Mucosa of descending colon (tissue), 3 donors: ENCODE measurements around the gene ADRA2C. TPM values are rescaled to one million over a fixed set of nuclear protein-coding genes. Genes with fewer than 3 reads are reported as not detected.

Source experiments
- ATAC-seq: fragments of 200-7000 bp; cut with Tn5 transposase; one replicate; pipeline ENCODE4 v1.9.1; 2020; ENCODE audit warnings: mild to moderate bottlenecking, moderate library complexity
- DNase-seq, 3 donors: peaks; one replicate each; pipeline ENCODE4 v3.0.0-alpha.2; 2020
- H3K36me3 ChIP-seq: fragments of 200-600 bp; one replicate; pipeline ENCODE4 v1.8.0; 2021; ENCODE audit warnings: low read depth, mild to moderate bottlenecking
- H3K4me1 ChIP-seq: fragments of 200-600 bp; one replicate; pipeline ENCODE4 v1.8.0; 2021; ENCODE audit warnings: low read depth, mild to moderate bottlenecking
- H3K4me3 ChIP-seq: fragments of 200-600 bp; one replicate; pipeline ENCODE4 v1.8.0; 2021; ENCODE audit warnings: mild to moderate bottlenecking
- H3K9me3 ChIP-seq: fragments of 200-600 bp; one replicate; pipeline ENCODE4 v1.8.0; 2021; ENCODE audit warnings: mild to moderate bottlenecking
- CTCF ChIP-seq: fragments of 200-600 bp; IDR thresholded peaks from one replicate; pipeline ENCODE4 v1.8.0; 2022; ENCODE audit warnings: antibody characterized with exemption, mild to moderate bottlenecking
- intact Hi-C, 2 donors: fragments of 100-400 bp; cut with DNase I in 1 of 2; cut with micrococcal nuclease in 1 of 2; formaldehyde crosslinking; loops; one replicate each; pipeline versions ENCODE4 v1.11.0 to v1.11.1; 2022; cut with DNase I, micrococcal nuclease
- total RNA-seq, 3 donors: library from RNA; stranded (reverse); fragmentation: NEBNext Ultra II Directional in 2 of 3; extraction: Animal tissue kit (Norgen Biotek cat#: 25700) in 2 of 3; gene quantifications; one replicate each; pipeline versions ENCODE4 v1.2.1 to v1.2.4, GENCODE V29; 2021 to 2023
- donor health status: DM: no; HTN: no; CAD: no; lungs with moderate emphysema.
- donor health status: DM: no; HTN: no; CAD: no.
- donor health status: DM: no; HTN: yes; CAD: no.

Gene ADRA2C
- total RNA-seq, 3 donors from 2014 or later: 0.69 to 2.3 (median 1.4) TPM

DNA sequence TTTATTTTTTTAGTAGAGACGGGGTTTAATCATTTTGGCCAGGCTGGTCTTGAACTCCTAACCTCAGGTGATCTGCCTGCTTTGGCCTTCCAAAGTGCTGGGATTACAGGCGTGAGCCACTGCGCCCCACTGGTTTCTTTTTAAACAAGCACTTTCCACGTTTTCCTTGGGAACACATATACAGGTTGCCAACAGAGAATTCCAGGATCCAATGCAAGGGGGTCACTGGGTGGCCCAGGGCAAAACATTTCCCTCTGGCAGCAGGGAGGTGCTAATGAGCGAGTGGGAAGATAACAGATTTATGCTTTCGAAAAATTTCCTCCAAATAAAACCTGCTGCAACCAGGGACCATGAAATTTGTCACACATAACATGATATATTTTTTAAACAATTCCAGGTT lies 41.1 kb downstream of the ADRA2C start:
- ATAC-seq (no peak), DNase-seq (no peak)
- no peak for TF ChIP-seq CTCF
- no peaks in the 10 kb centered on the region for H3K9me3 ChIP-seq
- H3K4me3 ChIP-seq: no peak overlapping the region
- H3K36me3 ChIP-seq: no peaks in the 10 kb centered on the region
- no peaks in the 10 kb centered on the region for H3K4me1 ChIP-seq
- intact Hi-C loops: no loop called here

DNA sequence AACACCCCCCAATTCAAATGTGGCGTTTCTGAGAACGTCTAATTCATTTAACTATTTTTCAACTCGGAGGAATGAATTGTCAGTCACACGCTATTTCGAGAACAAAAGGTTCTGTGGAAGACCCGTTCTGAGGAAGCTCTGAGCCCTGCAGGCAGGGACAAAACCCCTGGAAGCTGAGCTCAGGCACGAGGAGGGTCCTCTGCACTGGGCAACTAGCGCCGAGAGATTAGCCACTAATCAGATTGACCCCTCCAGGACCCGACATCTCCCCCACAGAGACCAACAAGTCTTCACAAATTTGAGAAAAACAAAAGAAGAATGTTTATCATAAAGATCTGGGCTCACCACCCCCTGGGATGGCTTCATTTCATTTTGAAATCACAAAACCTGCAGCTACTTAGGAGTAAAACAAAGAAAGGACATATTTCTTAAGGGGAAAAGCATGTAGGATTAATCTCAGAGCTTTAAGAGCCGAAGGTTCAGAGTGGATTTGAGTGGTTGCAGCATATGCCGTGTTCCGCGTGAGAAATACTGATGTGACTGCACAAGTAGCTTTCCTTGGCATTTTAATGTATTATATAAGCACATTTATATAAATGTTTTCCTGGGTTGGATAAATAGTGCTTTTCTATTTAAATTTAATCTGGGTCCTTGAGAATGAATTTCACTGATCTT lies 41.8 kb downstream of the ADRA2C start:
- no peaks in the 10 kb centered on the region for H3K4me1 ChIP-seq
- no peak for TF ChIP-seq CTCF
- H3K4me3 ChIP-seq: no peak overlapping the region
- intact Hi-C loops: no loop called here
- no peaks in the 10 kb centered on the region for H3K36me3 ChIP-seq
- peak in 1 of 3 donors; percentile 3 for DNase-seq
- ATAC-seq: no peak
- no peaks in the 10 kb centered on the region for H3K9me3 ChIP-seq

DNA sequence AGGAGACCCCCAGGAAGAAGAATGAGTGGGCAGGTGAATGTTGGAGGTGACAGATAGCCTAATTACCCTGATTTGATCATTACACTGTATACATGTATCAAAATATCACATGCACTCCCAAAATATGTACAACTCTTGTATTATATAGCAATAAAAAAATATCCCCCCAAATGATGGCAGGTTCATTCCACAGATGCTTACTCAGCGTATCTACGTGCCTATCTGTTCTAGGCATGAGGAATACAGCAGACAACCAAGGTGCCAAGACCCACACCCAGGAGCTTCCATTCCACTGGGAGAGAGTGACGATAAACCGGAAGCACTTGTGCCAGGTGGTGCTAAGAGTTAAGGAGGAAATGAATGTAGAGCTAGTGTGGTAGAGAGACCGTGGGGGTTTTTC lies 42.4 kb downstream of the ADRA2C start:
- TF ChIP-seq CTCF: no peak
- intact Hi-C loops: no loop called here
- H3K4me3 ChIP-seq: no peak overlapping the region
- H3K4me1 ChIP-seq: no peaks in the 10 kb centered on the region
- H3K36me3 ChIP-seq: no peaks in the 10 kb centered on the region
- ATAC-seq (no peak), DNase-seq (no peak)
- no peaks in the 10 kb centered on the region for H3K9me3 ChIP-seq

GRCh38 chr4:3809028-3809427 lies 42.8 kb downstream of the ADRA2C start:
- intact Hi-C loops: no loop called here
- no peak for TF ChIP-seq CTCF

GRCh38 chr4:3809451-3810110 lies 43.4 kb downstream of the ADRA2C start:
- DNase-seq: peak in 1 of 3 donors; percentile 15
- no peaks in the 10 kb centered on the region for H3K4me1 ChIP-seq
- no peaks in the 10 kb centered on the region for H3K36me3 ChIP-seq
- H3K9me3 ChIP-seq: no peaks in the 10 kb centered on the region
- no peak for ATAC-seq
- intact Hi-C loops: no loop called here
- no peak overlapping the region for H3K4me3 ChIP-seq
- no peak for TF ChIP-seq CTCF

More at GRCh38 chr4:3809028-3809427, 42.8 kb downstream of the ADRA2C start:
- Histone ChIP-seq H3K9me3 (no peaks in the 10 kb centered on the region), H3K4me1 (no peaks in the 10 kb centered on the region), H3K36me3 (no peaks in the 10 kb centered on the region), H3K4me3 (no peak overlapping the region)
- DNase-seq (peak in 1 of 3 donors; percentile 43), ATAC-seq (no peak)
